IMR-90 (cell line): ENCODE results near the gene PLB1. TPM values are rescaled to one million over a fixed set of nuclear protein-coding genes. Genes with fewer than 3 reads are reported as not detected.

ENCODE experiments used
- ATAC-seq: fragments of 200-7000 bp; cut with Tn5 transposase; 2 replicates; pipeline ENCODE4 v1.9.1; 2020; ENCODE audit warnings: low read depth, mild to moderate bottlenecking, moderate library complexity
- BruUV-seq: library from RNA; stranded (reverse); fragments of 400-500 nt; replicated peaks from 2 replicates; lab custom pipeline; 2021; lab: Mats Ljungman, UMichigan
- CTCF ChIA-PET: fragments of 300-600 bp; formaldehyde crosslinking; extraction: SDS; loops from one replicate; lab custom pipeline; 2021; ENCODE audit warnings: antibody characterized with exemption; lab: Yijun Ruan, JAX
- POLR2A ChIA-PET: fragments of 300-600 bp; sonication (Branson Sonifier 250); formaldehyde crosslinking; loops from one replicate; lab custom pipeline; 2022; ENCODE audit warnings: antibody characterized with exemption; ENCODE audit not compliant: unreplicated experiment; lab: Charles Lee
- DNase-seq: peaks from one replicate; pipeline ENCODE4 v3.0.0; 2013
- H2AFZ ChIP-seq: replicated peaks from 2 replicates; pipeline ENCODE3; 2013; ENCODE audit warnings: low read length, mild to moderate bottlenecking; ENCODE audit not compliant: poor library complexity
- H2AK5ac ChIP-seq: 2 replicates; pipeline ENCODE4 v1.6.1; 2013; ENCODE audit warnings: low read depth, low read length, inconsistent platforms
- H2AK9ac ChIP-seq: replicated peaks from 2 replicates; pipeline ENCODE3; 2013; ENCODE audit warnings: mild to moderate bottlenecking, low read depth, low read length, moderate library complexity; ENCODE audit not compliant: poor library complexity
- H2BK120ac ChIP-seq: 2 replicates; pipeline ENCODE4 v1.6.1; 2013; ENCODE audit warnings: low read depth, low read length, inconsistent platforms
- H2BK15ac ChIP-seq: 3 replicates; pipeline ENCODE4 v1.6.1; 2013; ENCODE audit warnings: low read depth, low read length, inconsistent platforms
- H2BK20ac ChIP-seq: 2 replicates; pipeline ENCODE4 v1.6.1; 2013; ENCODE audit warnings: low read depth, mild to moderate bottlenecking, inconsistent platforms, low read length, moderate library complexity
- H2BK5ac ChIP-seq: 2 replicates; pipeline ENCODE4 v1.6.1; 2013; ENCODE audit warnings: mild to moderate bottlenecking, low read depth, low read length, inconsistent platforms; ENCODE audit not compliant: poor library complexity, severe bottlenecking
- H3K14ac ChIP-seq: replicated peaks from 2 replicates; pipeline ENCODE4 v1.6.1; 2013; ENCODE audit warnings: low read depth, low read length, inconsistent platforms
- H3K18ac ChIP-seq: 2 replicates; pipeline ENCODE4 v1.6.1; 2013; ENCODE audit warnings: low read depth, low read length, control low read depth
- H3K23ac ChIP-seq: 2 replicates; pipeline ENCODE4 v1.6.1; 2013; ENCODE audit warnings: low read depth, low read length, inconsistent platforms
- H3K27ac ChIP-seq: 2 replicates; pipeline ENCODE4 v1.5.1; 2013; ENCODE audit warnings: mild to moderate bottlenecking, control low read depth, low read length; ENCODE audit not compliant: insufficient read depth
- H3K27me3 ChIP-seq: 2 replicates; pipeline ENCODE4 v1.6.1; 2013; ENCODE audit warnings: low read length; ENCODE audit not compliant: control insufficient read depth, insufficient read depth
- H3K36me3 ChIP-seq: 2 replicates; pipeline ENCODE4 v1.6.1; 2013; ENCODE audit warnings: low read length, mixed read lengths; ENCODE audit not compliant: control insufficient read depth, insufficient read depth
- H3K4ac ChIP-seq: 2 replicates; pipeline ENCODE4 v1.6.1; 2013; ENCODE audit warnings: low read depth, low read length, inconsistent platforms
- H3K4me1 ChIP-seq: 2 replicates; pipeline ENCODE4 v1.6.1; 2013; ENCODE audit warnings: low read length, mixed read lengths; ENCODE audit not compliant: control insufficient read depth, insufficient read depth
- H3K4me2 ChIP-seq: 2 replicates; pipeline ENCODE4 v1.6.1; 2013; ENCODE audit warnings: low read depth, mild to moderate bottlenecking, control low read depth, low read length, moderate library complexity
- H3K4me3 ChIP-seq: 2 replicates; pipeline ENCODE4 v1.5.1; 2013; ENCODE audit warnings: low read depth, mild to moderate bottlenecking, control low read depth, low read length, moderate library complexity; ENCODE audit not compliant: insufficient read depth
- H3K56ac ChIP-seq: 2 replicates; pipeline ENCODE4 v1.6.1; 2013; ENCODE audit warnings: low read length, inconsistent platforms; ENCODE audit not compliant: insufficient read depth; ENCODE audit errors: extremely low read depth
- H3K79me1 ChIP-seq, 2 experiments: 2 replicates each; pipeline ENCODE4 v1.6.1; 2013; ENCODE audit warnings: low read length in 2 of 2, inconsistent platforms in 1 of 2, low read depth in 1 of 2
- H3K9ac ChIP-seq: 2 replicates; pipeline ENCODE4 v1.6.1; 2013; ENCODE audit warnings: low read depth, low read length, control low read depth
- H3K9me1 ChIP-seq: 2 replicates; pipeline ENCODE4 v1.6.1; 2013; ENCODE audit warnings: low read length, inconsistent platforms; ENCODE audit not compliant: insufficient read depth
- H3K9me3 ChIP-seq: 2 replicates; pipeline ENCODE4 v1.6.1; 2013; ENCODE audit warnings: low read length; ENCODE audit not compliant: control insufficient read depth, insufficient read depth
- H4K20me1 ChIP-seq: 2 replicates; pipeline ENCODE4 v1.6.1; 2013; ENCODE audit warnings: low read length, inconsistent platforms; ENCODE audit not compliant: insufficient read depth
- H4K5ac ChIP-seq: 2 replicates; pipeline ENCODE4 v1.6.1; 2013; ENCODE audit warnings: mild to moderate bottlenecking, low read depth, low read length, control low read depth
- H4K8ac ChIP-seq, 2 experiments: 2 replicates each; pipeline ENCODE4 v1.6.1; 2013; ENCODE audit warnings: low read depth in 2 of 2, low read length in 2 of 2, control low read depth in 1 of 2, inconsistent platforms in 1 of 2
- H4K91ac ChIP-seq: 2 replicates; pipeline ENCODE4 v1.6.1; 2013; ENCODE audit warnings: low read depth, low read length, inconsistent platforms; ENCODE audit not compliant: insufficient read depth
- FOS ChIP-seq: fragments of 150-350 bp; IDR thresholded peaks from 2 replicates; pipeline ENCODE4 v1.6.1; 2016; ENCODE audit warnings: low read depth, low read length
- MAZ ChIP-seq: IDR thresholded peaks from 2 replicates; pipeline ENCODE4 v1.6.1; 2012; ENCODE audit warnings: low read depth, mild to moderate bottlenecking, low read length, improper control_type of control experiment, moderate library complexity, borderline replicate concordance
- NFE2L2 ChIP-seq: fragments of 150-350 bp; IDR thresholded peaks from 2 replicates; pipeline ENCODE4 v1.6.1; 2016; ENCODE audit warnings: low read depth, mild to moderate bottlenecking, low read length
- RCOR1 ChIP-seq: IDR thresholded peaks from 2 replicates; pipeline ENCODE4 v1.6.1; 2012; ENCODE audit warnings: mild to moderate bottlenecking, low read length, improper control_type of control experiment; ENCODE audit not compliant: insufficient replicate concordance
- SMC3 ChIP-seq: fragments of 150-350 bp; IDR thresholded peaks from 2 replicates; pipeline ENCODE4 v1.6.1; 2016; ENCODE audit warnings: low read depth, mild to moderate bottlenecking, antibody characterized with exemption, low read length, moderate library complexity
- WGBS, 2 experiments: methylation state at CpG; one replicate each; pipeline versions ENCODE4 v1.1.5 to v1.1.7; 2013; ENCODE audit warnings: missing lambda C conversion rate in 2 of 2; ENCODE audit not compliant: insufficient read length in 1 of 2; ENCODE audit errors: extremely low coverage in 2 of 2; 5-methylcytosine and 5-hydroxymethylcytosine counted together
- dilution Hi-C: fragments of 300-500 bp; cut with HindIII; formaldehyde crosslinking; loops from one replicate; pipeline ENCODE4 v1.14.3; 2018; ENCODE audit warnings: low sequenced_read_pairs; ENCODE audit not compliant: unreplicated experiment
- in situ Hi-C: fragments of 300-500 bp; cut with MboI; formaldehyde crosslinking; loops from 3 replicates; pipeline ENCODE4 v1.14.3; 2019; ENCODE audit warnings: low sequenced_read_pairs, inconsistent platforms, mixed read lengths
- intact Hi-C: fragments of 100-400 bp; cut with micrococcal nuclease; formaldehyde crosslinking; loops from 2 replicates; pipeline ENCODE4 v1.10.0; 2022
- polyA plus RNA-seq, 3 experiments: library from polyadenylated mRNA; depleted of rRNA; stranded (reverse); fragments of >200 nt; gene quantifications; 2 replicates each; pipeline ENCODE4 v1.2.3, GENCODE V29; 2012; ENCODE audit warnings: low replicate concordance in 1 of 3
- total RNA-seq: library from RNA; depleted of rRNA; stranded (reverse); fragments of >200 nt; gene quantifications from 2 replicates; pipeline ENCODE4 v1.2.3, GENCODE V29; 2012

The PLB1 gene
- total and polyA plus RNA-seq, 2 of the 4 experiments (the other 2 are of a cell fraction): 0.74 to 0.90 TPM

GRCh38 chr2:28661589-28662001 is 165.7 kb downstream of the PLB1 start:
- no peak overlapping the region for H2AK5ac ChIP-seq
- BruUV-seq: no TSS peak
- no peak overlapping the region for H4K8ac ChIP-seq
- H3K4me1 ChIP-seq: peaks cover 34% of the 10 kb centered on the region
- dilution Hi-C loops (no loop called here), in situ Hi-C loops (no loop called here), intact Hi-C loops (loop anchor here (10.0 kb wide), 1 partner anchor 233 kb away; the partner anchor contains the start of gene WDR43)
- DNase-seq (peak; percentile 88), ATAC-seq (peak; percentile 5)
- H2AFZ ChIP-seq: no peak overlapping the region
- peaks cover 0 to 13% of the 10 kb centered on the region in 2 experiments; a peak in 1 of 4 replicates for H3K79me1 ChIP-seq
- no peak overlapping the region for H3K14ac ChIP-seq
- H2BK20ac ChIP-seq: no peak overlapping the region
- no peak overlapping the region for H3K56ac ChIP-seq
- H3K36me3 ChIP-seq: no peaks in the 10 kb centered on the region
- H4K5ac ChIP-seq: no peak overlapping the region
- no peak overlapping the region for H3K4me2 ChIP-seq
- no peak overlapping the region for H3K4me3 ChIP-seq
- H3K27me3 ChIP-seq: no peaks in the 10 kb centered on the region
- no peaks in the 10 kb centered on the region for H3K9me3 ChIP-seq
- 0 out of 2 replicates have a peak overlapping the region, but pooled peaks have one; percentile 18 for H3K23ac ChIP-seq
- H2BK120ac ChIP-seq: no peak overlapping the region
- peak overlapping the region; percentile 49; the same call in 1 of the 2 replicates for H3K27ac ChIP-seq
- CTCF ChIA-PET: interaction anchor here (1.2 kb wide), 1 partner anchor 56 kb away, joined by 3 read pairs; no protein-coding TSS in a partner anchor
- no peaks in the 10 kb centered on the region for H4K20me1 ChIP-seq
- no peak overlapping the region for H3K18ac ChIP-seq
- H3K9me1 ChIP-seq: peaks cover 16% of the 10 kb centered on the region
- 0 out of 2 replicates have a peak, but pooled peaks have one; percentile 8 for TF ChIP-seq SMC3
- TF ChIP-seq MAZ: no peak
- no peak for TF ChIP-seq FOS
- TF ChIP-seq RCOR1: no peak
- no peak for TF ChIP-seq NFE2L2
- H2BK5ac ChIP-seq: no peak overlapping the region
- POLR2A ChIA-PET: no interaction called here
- H3K4ac ChIP-seq: peak overlapping the region; percentile 49; the same call in 1 of the 2 replicates
- no peak overlapping the region for H2BK15ac ChIP-seq
- WGBS, 2 experiments: 7% methylated on average over 4 of the region's 5 CpGs; no CpG with 5 or more reads in 1 of the 2 experiments
- no peak overlapping the region for H3K9ac ChIP-seq
- peak overlapping the region; percentile 10 for H2AK9ac ChIP-seq
- no peak overlapping the region for H4K91ac ChIP-seq
